Chondrocyte (in vitro differentiated cells): ENCODE data around the gene CIAO3. TPM values are rescaled to one million over a fixed set of nuclear protein-coding genes. Genes with fewer than 3 reads are reported as not detected.

Experiments used
- DNase-seq: peaks from one replicate; pipeline ENCODE4 v3.0.0; 2021; ENCODE audit warnings: mixed read lengths, low spot score
- H3K27ac Mint-ChIP-seq: one replicate; pipeline ENCODE4 v1.8.0; 2021; ENCODE audit warnings: mild to moderate bottlenecking, moderate library complexity, mixed read lengths; ENCODE audit not compliant: unreplicated experiment
- H3K27me3 Mint-ChIP-seq: 2 replicates; pipeline ENCODE4 v1.8.0; 2021; ENCODE audit warnings: low read depth, mixed read lengths
- H3K36me3 Mint-ChIP-seq: 2 replicates; pipeline ENCODE4 v1.8.0; 2021; ENCODE audit warnings: low read depth, mixed read lengths
- H3K4me1 Mint-ChIP-seq: 2 replicates; pipeline ENCODE4 v1.8.0; 2021; ENCODE audit warnings: low read depth, mild to moderate bottlenecking, mixed read lengths
- H3K4me3 Mint-ChIP-seq: one replicate; pipeline ENCODE4 v1.8.0; 2021; ENCODE audit warnings: mild to moderate bottlenecking, moderate library complexity, mixed read lengths; ENCODE audit not compliant: unreplicated experiment
- H3K9me3 Mint-ChIP-seq: 2 replicates; pipeline ENCODE4 v1.8.0; 2021; ENCODE audit warnings: low read depth, mixed read lengths
- total RNA-seq: library from RNA; stranded (reverse); gene quantifications from 3 replicates; pipeline ENCODE4 v1.2.1, GENCODE V29; 2021
- TF ChIP-seq, protein P1 (sequence below): fragments of 200-600 bp; sonication (generic); IDR thresholded peaks from 2 replicates; pipeline ENCODE4 v1.5.0; 2021; ENCODE audit warnings: antibody characterized with exemption, mild to moderate bottlenecking, moderate library complexity

The CIAO3 gene
- total RNA-seq, 1 donor from 2014 or later: 22.1 TPM

DNA sequence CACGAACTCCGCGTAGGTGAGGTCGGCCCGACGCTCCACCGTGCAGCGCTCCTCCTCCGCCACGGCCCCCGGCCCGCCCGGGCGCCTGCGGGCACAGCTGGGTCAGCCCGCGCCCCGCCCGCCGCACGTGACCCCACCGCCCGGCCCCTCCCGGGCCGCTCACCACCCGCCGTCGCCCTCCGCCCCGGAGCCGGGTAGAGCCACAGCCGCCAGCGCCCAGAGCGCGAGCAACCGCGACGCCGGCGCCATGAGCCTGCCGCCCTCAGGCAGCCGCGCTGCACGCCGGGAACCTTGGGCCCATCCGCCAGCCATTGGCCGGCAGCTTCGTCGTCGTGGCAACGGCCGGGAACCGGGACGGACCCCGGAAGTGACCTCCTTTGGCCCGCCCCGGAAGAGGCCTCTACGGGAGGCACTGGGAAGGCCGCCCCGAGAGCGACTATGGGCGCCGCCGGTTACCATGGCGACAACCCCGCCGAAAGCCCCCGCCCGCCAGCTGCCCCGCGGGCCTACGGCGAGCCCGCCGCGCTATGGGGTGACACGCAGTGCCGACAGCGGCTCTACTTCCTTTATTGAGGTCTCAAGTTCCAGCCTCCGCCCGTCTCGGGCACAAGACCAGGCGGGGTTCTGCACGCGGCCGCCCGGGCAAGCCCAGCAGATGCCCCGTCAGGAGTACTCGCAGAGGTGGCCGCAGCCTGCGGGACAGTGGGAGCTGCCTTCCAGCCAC is 56.6 kb downstream of the CIAO3 start, which contains the start of gene JMJD8:
Gene JMJD8 (minus strand): TSS at position 264 of the 724 bp plus-strand sequence. CDS start 15 bp downstream, at position 249.
- Mint-ChIP-seq H3K4me1 (peaks cover 42% of the 10 kb centered on the region), H3K9me3 (no peaks in the 10 kb centered on the region), H3K27ac (peak within 1 kb of the TSS; percentile 74), H3K36me3 (peaks cover 11% of the 10 kb centered on the region), H3K4me3 (peak within 1 kb of the TSS; percentile 68), H3K27me3 (no peaks in the 10 kb centered on the region)
- peak; percentile 99 for DNase-seq
- TF ChIP-seq, protein P1, sequence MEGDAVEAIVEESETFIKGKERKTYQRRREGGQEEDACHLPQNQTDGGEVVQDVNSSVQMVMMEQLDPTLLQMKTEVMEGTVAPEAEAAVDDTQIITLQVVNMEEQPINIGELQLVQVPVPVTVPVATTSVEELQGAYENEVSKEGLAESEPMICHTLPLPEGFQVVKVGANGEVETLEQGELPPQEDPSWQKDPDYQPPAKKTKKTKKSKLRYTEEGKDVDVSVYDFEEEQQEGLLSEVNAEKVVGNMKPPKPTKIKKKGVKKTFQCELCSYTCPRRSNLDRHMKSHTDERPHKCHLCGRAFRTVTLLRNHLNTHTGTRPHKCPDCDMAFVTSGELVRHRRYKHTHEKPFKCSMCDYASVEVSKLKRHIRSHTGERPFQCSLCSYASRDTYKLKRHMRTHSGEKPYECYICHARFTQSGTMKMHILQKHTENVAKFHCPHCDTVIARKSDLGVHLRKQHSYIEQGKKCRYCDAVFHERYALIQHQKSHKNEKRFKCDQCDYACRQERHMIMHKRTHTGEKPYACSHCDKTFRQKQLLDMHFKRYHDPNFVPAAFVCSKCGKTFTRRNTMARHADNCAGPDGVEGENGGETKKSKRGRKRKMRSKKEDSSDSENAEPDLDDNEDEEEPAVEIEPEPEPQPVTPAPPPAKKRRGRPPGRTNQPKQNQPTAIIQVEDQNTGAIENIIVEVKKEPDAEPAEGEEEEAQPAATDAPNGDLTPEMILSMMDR: no peak

DNA sequence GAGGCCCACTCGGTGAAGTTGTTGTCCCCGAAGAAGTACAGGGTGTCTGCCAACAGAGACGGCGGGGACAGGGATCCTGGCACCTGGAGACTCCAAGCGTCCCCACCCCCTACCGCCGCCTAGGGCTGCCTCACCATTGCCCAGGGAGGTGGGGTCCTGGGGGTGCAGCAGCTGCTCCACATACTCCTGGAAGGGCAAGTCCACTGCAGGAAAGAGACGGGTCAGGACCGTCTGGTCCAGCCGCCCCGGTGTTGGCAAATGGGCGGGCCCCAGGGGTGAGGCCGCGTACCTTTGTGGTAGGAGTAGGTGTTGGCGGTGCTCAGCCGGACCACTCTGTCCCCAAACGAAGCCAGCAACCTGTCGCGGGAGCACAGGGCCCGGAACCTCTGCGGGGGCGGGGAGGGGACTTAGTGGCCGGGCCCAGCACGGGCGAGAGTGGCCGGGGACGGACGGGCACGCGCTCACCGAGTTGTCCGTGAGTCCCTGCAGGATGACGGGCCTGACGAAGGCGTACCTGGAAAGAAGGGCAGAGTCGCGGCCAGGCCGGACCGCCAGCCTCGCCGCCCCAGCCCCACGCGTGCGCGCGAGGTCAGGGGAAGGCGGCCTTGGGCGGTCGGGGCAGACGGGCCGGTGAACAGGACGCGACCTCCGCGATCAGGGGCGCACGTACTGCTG is 57.3 kb downstream of the CIAO3 start:
- H3K9me3 Mint-ChIP-seq: no peaks in the 10 kb centered on the region

DNA sequence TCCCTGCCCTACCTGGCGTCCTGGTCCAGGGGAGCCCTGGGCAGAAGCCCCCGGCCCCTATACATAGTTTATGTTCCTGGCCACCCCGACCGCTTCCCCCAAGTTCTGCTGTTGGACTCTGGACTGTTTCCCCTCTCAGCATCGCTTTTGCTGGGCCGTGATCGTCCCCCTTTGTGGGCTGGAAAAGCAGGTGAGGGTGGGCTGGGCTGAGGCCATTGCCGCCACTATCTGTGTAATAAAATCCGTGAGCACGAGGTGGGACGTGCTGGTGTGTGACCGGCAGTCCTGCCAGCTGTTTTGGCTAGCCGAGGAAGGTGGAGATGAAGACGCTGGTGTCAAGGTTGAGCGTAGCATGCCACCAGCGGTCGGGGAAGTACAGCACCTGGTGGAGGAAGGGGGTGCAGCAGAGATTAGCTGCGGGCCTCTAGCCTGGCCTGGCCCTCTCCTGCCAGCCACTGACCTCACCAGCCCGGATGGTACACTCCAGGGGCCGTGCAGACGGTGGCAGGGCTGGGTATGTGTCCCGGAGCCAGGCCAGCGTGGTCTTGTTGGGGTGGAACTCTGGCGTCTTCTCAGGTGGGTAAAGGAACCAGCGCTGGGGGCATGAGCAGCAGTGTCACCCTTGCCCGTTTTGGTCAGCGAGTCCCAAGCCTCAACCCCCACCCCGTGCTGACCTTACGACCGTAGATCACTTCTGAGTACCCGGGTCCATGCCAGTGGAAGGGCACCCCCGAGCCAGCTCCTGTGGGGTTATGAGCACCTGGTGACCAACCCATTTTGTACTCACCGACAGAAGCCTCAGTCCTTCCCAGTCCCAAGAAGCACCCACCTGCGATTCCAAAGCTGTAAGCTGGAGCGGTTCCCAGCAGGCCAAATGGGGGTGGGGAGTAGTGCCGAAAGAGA is 58.1 kb downstream of the CIAO3 start:
- H3K4me3 Mint-ChIP-seq: peak overlapping the region; percentile 68
- no peak for DNase-seq
- H3K9me3 Mint-ChIP-seq: no peaks in the 10 kb centered on the region
- H3K4me1 Mint-ChIP-seq: peaks cover 38% of the 10 kb centered on the region
- TF ChIP-seq, protein P1: no peak
- H3K27ac Mint-ChIP-seq: peak overlapping the region; percentile 59
- H3K27me3 Mint-ChIP-seq: no peaks in the 10 kb centered on the region
- H3K36me3 Mint-ChIP-seq: peaks cover 11% of the 10 kb centered on the region

More for the DNA sequence above, 57.3 kb downstream of the CIAO3 start:
- TF ChIP-seq, protein P1: no peak
- peaks cover 39% of the 10 kb centered on the region for H3K4me1 Mint-ChIP-seq
- no peak for DNase-seq
- no peaks in the 10 kb centered on the region for H3K27me3 Mint-ChIP-seq
- H3K36me3 Mint-ChIP-seq: peaks cover 11% of the 10 kb centered on the region
- peak overlapping the region; percentile 59 for H3K27ac Mint-ChIP-seq
- peak overlapping the region; percentile 68 for H3K4me3 Mint-ChIP-seq

DNA sequence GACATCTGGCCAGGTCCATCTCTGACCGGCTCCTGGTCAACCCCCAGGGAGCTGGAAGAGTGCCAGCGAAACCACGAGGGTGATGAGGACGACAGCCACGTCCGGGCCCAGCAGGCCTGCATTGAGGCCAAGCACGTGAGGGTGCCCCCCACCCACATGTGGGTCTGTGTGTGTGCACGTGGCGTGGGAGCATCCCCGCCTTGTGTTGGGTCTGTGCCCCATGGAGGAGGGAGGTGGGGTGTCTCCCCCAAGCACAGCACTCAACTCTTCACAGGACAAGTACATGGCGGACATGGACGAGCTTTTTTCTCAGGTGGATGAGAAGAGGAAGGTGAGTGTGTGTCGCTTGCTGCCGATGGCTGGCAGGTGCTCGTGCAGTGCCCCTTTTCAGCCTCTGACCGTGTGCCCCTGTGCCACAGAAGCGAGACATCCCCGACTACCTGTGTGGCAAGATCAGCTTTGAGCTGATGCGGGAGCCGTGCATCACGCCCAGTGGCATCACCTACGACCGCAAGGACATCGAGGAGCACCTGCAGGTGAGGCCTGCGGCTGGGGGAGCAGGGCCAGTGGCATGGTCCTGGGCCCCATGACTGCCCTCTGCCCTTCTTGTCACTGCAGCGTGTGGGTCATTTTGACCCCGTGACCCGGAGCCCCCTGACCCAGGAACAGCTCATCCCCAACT is 58.9 kb downstream of the CIAO3 start:
- Mint-ChIP-seq H3K27ac (peak overlapping the region; percentile 71), H3K36me3 (peaks cover 10% of the 10 kb centered on the region)

More for the DNA sequence above, 58.9 kb downstream of the CIAO3 start:
- TF ChIP-seq, protein P1: no peak
- Mint-ChIP-seq H3K27me3 (no peaks in the 10 kb centered on the region), H3K9me3 (no peaks in the 10 kb centered on the region), H3K4me1 (peaks cover 38% of the 10 kb centered on the region), H3K4me3 (peak overlapping the region; percentile 75)
- DNase-seq: no peak
